Thoracic aorta (tissue), 2 donors: ENCODE measurements around the gene G6PD. TPM values are rescaled to one million over a fixed set of nuclear protein-coding genes. Genes with fewer than 3 reads are reported as not detected.
"Not testable (repeated sequence)": the region's sequence is repeated elsewhere in the genome, so short reads cannot be mapped to it uniquely, and the experiment has no call there.

Experiments used
- ATAC-seq: fragments of 150-250 bp; one replicate; pipeline ENCODE4 v1.8.0; 2017; ENCODE audit warnings: low read depth; ENCODE audit not compliant: insufficient number of reproducible peaks, low FRiP score
- DNase-seq: peaks from one replicate; pipeline ENCODE4 v3.0.0-alpha.2; 2020; ENCODE audit warnings: low spot score
- H3K27ac ChIP-seq, 2 donors: fragments of 200-600 bp; sonication (generic); 1 replicate in 1 of 2; 2 replicates in 1 of 2; pipeline ENCODE4 v1.5.1; 2016; ENCODE audit warnings: mild to moderate bottlenecking in 2 of 2, moderate library complexity in 2 of 2
- H3K27me3 ChIP-seq: fragments of 200-600 bp; sonication (generic); replicated peaks from 2 replicates; pipeline ENCODE4 v1.6.0; 2016; ENCODE audit warnings: mild to moderate bottlenecking; ENCODE audit not compliant: insufficient read depth
- H3K36me3 ChIP-seq: fragments of 200-600 bp; sonication (generic); one replicate; pipeline ENCODE4 v1.5.1; 2016
- H3K4me1 ChIP-seq, 2 donors: fragments of 200-600 bp; sonication (generic); 1 replicate in 1 of 2; 2 replicates in 1 of 2; pipeline versions ENCODE4 v1.5.1 to v1.6.0; 2016; ENCODE audit warnings: low read depth in 2 of 2, mild to moderate bottlenecking in 1 of 2; ENCODE audit not compliant: control insufficient read depth in 1 of 2
- H3K4me3 ChIP-seq: fragments of 200-600 bp; sonication (generic); 2 replicates; pipeline ENCODE4 v1.5.1; 2016; ENCODE audit warnings: mild to moderate bottlenecking
- H3K9me3 ChIP-seq: fragments of 200-600 bp; sonication (generic); 2 replicates; pipeline ENCODE4 v1.5.1; 2016
- total RNA-seq, 2 donors: library from RNA; depleted of rRNA; stranded (reverse); fragments of >200 nt; gene quantifications; one replicate each; pipeline versions ENCODE4 v1.1.0 to v1.2.3, GENCODE V29; 2016
- TF ChIP-seq, protein P1 (sequence below): fragments of 200-600 bp; sonication (generic); IDR thresholded peaks from one replicate; pipeline ENCODE4 v1.5.1; 2019; ENCODE audit warnings: antibody characterized with exemption

Gene G6PD
- total RNA-seq, result 10 to 100 TPM; 67.3 to 70.1 TPM

DNA sequence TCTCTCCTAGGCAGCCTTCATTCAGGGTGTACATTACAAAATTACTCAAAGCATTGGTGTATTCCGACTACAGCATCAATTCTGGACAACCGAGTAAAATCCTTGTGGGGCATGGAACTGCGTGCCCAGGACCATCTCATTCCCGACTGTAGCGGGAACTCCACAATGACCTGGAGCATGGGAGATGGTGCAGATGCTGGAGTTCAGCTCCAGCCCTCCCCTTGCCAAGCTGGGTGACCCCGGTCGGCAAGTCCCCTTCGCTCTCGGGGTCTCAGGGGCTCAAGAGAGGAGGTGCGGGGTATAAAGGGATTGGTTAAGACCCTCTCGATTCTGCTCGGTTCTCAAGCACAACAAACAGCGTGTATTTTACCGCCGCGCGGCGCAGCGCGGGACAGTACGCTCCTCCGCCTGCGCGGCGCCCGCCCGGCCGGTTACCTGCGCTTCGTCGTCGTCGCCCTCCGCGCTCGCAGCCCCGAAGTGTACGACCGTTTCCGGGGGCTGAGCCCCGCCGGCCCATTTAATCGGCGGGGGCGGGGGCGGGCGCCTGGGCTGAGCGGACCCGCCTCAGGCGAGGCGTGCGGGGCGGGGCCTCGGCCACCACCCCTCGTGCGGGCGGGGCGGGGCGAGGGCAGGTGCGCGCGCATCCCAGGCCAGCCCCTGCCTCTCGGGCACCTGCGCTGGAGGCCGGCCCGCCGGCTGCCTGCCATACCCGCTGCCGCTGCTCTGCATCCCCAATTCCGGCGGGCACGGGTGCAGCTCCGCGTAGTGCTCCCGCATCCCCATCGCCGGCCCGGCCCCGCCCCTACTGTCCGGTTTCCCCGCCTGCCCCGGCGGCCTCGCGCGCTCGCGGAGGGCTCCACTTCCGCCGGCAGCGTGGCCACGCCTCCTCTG, at the start of gene G6PD:
Gene G6PD (minus strand): TSS at position 493 of the 891 bp plus-strand sequence. CDS start 691 bp downstream, outside the sequence.
- ATAC-seq (peak; percentile 9), DNase-seq (no peak)
- Histone ChIP-seq H3K27ac (peak within 1 kb of the TSS; percentile 78 to 83), H3K36me3 (no peaks in the 10 kb centered on the region), H3K9me3 (no peaks in the 10 kb centered on the region), H3K27me3 (no peaks in the 10 kb centered on the region), H3K4me1 (peaks cover 12 to 57% of the 10 kb centered on the region in 2 donors), H3K4me3 (peak within 1 kb of the TSS; percentile 80)
- TF ChIP-seq, protein P1, sequence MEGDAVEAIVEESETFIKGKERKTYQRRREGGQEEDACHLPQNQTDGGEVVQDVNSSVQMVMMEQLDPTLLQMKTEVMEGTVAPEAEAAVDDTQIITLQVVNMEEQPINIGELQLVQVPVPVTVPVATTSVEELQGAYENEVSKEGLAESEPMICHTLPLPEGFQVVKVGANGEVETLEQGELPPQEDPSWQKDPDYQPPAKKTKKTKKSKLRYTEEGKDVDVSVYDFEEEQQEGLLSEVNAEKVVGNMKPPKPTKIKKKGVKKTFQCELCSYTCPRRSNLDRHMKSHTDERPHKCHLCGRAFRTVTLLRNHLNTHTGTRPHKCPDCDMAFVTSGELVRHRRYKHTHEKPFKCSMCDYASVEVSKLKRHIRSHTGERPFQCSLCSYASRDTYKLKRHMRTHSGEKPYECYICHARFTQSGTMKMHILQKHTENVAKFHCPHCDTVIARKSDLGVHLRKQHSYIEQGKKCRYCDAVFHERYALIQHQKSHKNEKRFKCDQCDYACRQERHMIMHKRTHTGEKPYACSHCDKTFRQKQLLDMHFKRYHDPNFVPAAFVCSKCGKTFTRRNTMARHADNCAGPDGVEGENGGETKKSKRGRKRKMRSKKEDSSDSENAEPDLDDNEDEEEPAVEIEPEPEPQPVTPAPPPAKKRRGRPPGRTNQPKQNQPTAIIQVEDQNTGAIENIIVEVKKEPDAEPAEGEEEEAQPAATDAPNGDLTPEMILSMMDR, result no peak

DNA sequence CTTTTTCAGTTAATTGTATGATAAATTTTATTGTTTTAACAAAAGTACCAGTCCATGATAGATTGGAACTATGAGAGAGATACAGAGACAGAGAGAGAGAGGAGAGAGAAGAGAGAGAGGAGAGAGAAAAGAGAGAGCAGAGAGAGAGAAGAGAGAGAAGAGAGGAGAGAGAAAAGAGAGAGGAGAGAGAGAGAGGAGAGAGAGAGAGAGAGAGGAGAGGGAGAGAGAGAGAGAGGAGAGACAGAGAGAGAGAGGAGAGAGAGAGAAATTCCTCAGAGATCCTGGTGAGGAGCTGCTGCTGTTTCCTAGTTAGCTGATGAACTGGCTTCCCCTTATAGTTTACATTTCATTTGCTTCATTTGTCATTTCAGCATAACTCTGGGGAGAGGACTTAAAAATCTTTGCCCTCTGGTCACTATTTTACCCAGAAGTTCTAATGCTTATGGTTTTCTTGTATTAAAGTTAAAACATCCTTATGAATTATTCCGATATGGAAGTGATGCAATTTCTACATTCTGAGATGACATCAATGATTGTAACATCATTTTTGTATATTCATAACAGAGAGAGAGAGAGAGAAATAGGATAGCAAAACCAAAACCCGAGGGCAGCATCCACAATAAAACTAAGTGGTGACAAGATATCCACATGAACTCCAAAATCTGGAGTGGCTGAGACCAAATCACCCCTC, 49.1 kb upstream of the G6PD start:
- H3K9me3 ChIP-seq, result no peaks in the 10 kb centered on the region
- no peak overlapping the region for H3K27ac ChIP-seq
- H3K36me3 ChIP-seq, result no peaks in the 10 kb centered on the region
- no peak overlapping the region for H3K4me3 ChIP-seq
- no peaks in the 10 kb centered on the region for H3K27me3 ChIP-seq
- ATAC-seq, result no peak
- H3K4me1 ChIP-seq, result no peaks in the 10 kb centered on the region
- TF ChIP-seq, protein P1, result no peak
- DNase-seq, result no peak

DNA sequence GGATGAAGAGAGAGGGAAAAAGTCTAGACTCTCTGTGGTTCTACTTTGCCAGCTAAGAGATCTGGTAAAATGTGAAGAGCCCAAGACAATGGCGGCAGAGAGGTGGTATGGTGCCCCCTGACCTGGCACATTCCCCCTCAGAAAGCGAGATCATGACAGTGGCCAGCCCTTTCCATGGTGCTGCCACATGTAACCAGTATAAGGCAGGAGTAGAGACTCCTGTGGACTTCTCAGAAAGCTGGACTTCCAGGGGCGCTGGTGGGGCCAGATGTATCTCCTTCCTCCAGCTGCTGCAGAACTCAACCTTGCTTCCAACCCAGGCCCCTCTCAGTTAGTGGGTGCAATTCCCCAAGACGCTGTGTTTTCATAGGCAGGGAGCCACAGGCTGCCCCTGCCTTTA, 47.8 kb upstream of the G6PD start:
- H3K4me1 ChIP-seq, result no peaks in the 10 kb centered on the region
- no peak for ATAC-seq
- no peak for DNase-seq
- no peaks in the 10 kb centered on the region for H3K9me3 ChIP-seq
- no peak overlapping the region for H3K27ac ChIP-seq
- H3K4me3 ChIP-seq, result no peak overlapping the region
- no peaks in the 10 kb centered on the region for H3K36me3 ChIP-seq
- TF ChIP-seq, protein P1, result no peak
- H3K27me3 ChIP-seq, result no peaks in the 10 kb centered on the region

GRCh38 chrX:154593201-154593600, 46.6 kb upstream of the G6PD start:
- Histone ChIP-seq H3K4me1 (no peaks in the 10 kb centered on the region), H3K4me3 (no peak overlapping the region), H3K36me3 (no peaks in the 10 kb centered on the region), H3K27me3 (no peaks in the 10 kb centered on the region), H3K9me3 (no peaks in the 10 kb centered on the region), H3K27ac (no peak overlapping the region)
- no peak for ATAC-seq
- DNase-seq, result no peak
- TF ChIP-seq, protein P1, result no peak

DNA sequence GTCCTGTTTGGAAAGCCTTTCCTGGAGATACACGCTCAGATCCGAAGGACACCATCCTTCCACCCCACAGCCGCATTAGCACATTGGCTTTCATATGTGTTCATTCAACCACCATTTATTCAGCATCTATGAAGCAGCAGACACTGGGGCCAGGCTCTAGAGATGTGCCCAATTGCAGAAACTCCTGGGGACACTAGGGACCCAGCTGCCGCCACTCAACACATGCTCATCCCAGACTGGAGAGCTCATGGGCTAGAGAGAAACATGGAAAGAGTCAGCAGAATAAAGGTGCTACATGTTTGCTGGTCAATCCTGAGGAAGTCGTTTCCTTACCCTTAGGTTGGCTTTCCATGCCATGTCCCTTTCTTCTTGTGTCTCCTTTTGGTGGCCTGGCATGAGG, 45.9 kb upstream of the G6PD start:
- Histone ChIP-seq H3K4me1 (no peaks in the 10 kb centered on the region), H3K9me3 (no peaks in the 10 kb centered on the region), H3K36me3 (no peaks in the 10 kb centered on the region), H3K4me3 (no peak overlapping the region), H3K27me3 (no peaks in the 10 kb centered on the region), H3K27ac (no peak overlapping the region)
- TF ChIP-seq, protein P1, result no peak
- ATAC-seq, result no peak
- DNase-seq, result no peak

GRCh38 chrX:154590415-154590814, 43.8 kb upstream of the G6PD start:
- DNase-seq, H3K4me3 ChIP-seq, H3K36me3 ChIP-seq, H3K9me3 ChIP-seq, H3K4me1 ChIP-seq, H3K27ac ChIP-seq, H3K27me3 ChIP-seq, ATAC-seq: not testable (repeated sequence)

DNA sequence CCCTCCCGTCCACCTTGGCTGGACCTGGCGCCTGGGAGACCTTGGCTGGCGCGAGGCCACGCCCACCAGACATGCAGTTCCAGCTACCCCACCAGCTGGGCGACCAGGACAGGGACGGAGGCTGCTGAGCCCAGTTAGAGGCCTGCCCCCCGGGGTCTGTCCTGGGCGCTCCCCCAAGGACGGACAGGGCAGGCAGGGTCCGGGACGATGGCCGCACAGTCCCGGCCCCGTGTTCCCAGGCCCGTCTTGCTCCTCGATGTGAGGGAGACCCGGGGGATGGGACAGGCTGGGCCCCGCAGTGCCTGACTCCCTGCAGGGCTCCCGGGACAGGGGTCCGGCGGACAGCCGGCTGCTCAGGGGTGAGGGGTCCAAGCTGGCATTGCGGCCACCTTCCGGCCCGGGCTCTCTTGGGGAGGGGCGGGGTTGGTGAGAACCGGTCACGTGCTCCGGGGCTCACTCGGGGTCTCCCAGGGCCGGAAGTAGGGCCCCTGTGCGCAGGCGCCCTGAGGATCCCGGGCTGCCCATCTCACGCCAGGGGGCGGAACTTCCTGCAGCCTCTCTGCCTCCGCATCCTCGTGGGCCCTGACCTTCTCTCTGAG, 38.0 kb upstream of the G6PD start, which contains the start of gene CTAG1A:
Gene CTAG1A (plus strand): TSS at position 549 of the 599 bp plus-strand sequence. CDS start 74 bp downstream, outside the sequence.
- not testable (repeated sequence) for H3K9me3 ChIP-seq, H3K36me3 ChIP-seq, H3K27me3 ChIP-seq, H3K4me1 ChIP-seq, DNase-seq, H3K27ac ChIP-seq, ATAC-seq, H3K4me3 ChIP-seq
